ENCODE measurements around the gene MRC2.

MRC2 gene

DNA sequence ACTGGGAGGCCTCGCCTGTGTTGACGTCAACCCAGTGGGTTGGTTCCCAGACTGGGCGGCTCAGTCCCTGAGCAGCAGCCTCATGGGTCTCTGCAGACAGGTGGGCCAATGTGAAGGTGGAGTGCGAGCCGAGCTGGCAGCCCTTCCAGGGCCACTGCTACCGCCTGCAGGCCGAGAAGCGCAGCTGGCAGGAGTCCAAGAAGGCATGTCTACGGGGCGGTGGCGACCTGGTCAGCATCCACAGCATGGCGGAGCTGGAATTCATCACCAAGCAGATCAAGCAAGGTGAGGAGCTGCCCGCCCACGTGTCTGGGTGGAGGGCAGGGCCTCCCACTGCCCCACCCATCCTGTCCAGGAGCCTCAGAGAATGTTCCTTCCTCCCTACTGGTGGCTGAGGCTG lies 44.1 kb downstream of the MRC2 start:
- no peak for TF ChIP-seq LEF1 (IDR thresholded peaks at IDR 0.05; ENCODE audit: borderline replicate concordance)
- TF ChIP-seq CTBP1 (IDR thresholded peaks at IDR 0.05; ENCODE audit: borderline replicate concordance), result no peak
- no peak for TF ChIP-seq ELF4 (IDR thresholded peaks at IDR 0.05)
- no peak for TF ChIP-seq NFRKB (IDR thresholded peaks at IDR 0.05)
- TF ChIP-seq, protein P1, sequence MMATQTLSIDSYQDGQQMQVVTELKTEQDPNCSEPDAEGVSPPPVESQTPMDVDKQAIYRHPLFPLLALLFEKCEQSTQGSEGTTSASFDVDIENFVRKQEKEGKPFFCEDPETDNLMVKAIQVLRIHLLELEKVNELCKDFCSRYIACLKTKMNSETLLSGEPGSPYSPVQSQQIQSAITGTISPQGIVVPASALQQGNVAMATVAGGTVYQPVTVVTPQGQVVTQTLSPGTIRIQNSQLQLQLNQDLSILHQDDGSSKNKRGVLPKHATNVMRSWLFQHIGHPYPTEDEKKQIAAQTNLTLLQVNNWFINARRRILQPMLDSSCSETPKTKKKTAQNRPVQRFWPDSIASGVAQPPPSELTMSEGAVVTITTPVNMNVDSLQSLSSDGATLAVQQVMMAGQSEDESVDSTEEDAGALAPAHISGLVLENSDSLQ (IDR thresholded peaks at IDR 0.05), result no peak
- CTCF ChIA-PET, result no interaction called here
- DNase-seq (ENCODE audit: extremely low spot score), result no peak
- POLR2A ChIA-PET, result interaction anchor here (0.6 kb wide), 1 partner anchor 248 kb away, joined by 4 read pairs; the partner anchor contains the start of gene METTL2A

DNA sequence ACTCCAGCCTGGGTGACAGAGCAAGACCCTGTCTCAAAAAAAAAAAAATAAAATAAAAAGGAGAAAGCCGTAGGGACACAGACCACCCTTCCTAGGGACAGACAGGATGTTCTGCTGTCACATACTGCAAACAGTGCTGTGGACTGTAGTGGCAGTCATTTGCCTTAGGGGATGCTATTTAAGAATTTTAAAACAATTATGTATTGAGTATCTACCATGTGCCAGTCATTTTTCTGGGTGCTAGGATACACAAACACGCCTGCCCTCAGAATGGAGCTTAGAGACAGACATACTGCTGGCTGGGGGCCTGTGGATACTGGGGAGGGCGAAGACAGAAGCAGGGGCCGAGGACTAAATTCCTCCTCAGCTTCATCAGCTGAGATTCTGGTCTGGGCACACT lies 45.5 kb downstream of the MRC2 start:
- ChIA-PET POLR2A (interaction anchor here (1.0 kb wide), 1 partner anchor 20 kb away, joined by 3 read pairs; no protein-coding TSS in a partner anchor), CTCF (interaction anchor here (0.6 kb wide), 1 partner anchor 44 kb away, joined by 3 read pairs; no protein-coding TSS in a partner anchor)
- TF ChIP-seq L3MBTL2 (conservative IDR thresholded peaks at IDR 0.05) (no peak), ARNT (IDR thresholded peaks at IDR 0.05) (no peak), FOXM1 (IDR thresholded peaks at IDR 0.05; ENCODE audit: borderline replicate concordance) (no peak), ELF4 (IDR thresholded peaks at IDR 0.05) (no peak), SUZ12 (IDR thresholded peaks at IDR 0.05) (no peak), SP1 (IDR thresholded peaks at IDR 0.05) (no peak), ZNF384 (IDR thresholded peaks at IDR 0.05) (no peak), FOXA1 (IDR thresholded peaks at IDR 0.05) (no peak), CTBP1 (IDR thresholded peaks at IDR 0.05; ENCODE audit: borderline replicate concordance) (no peak), TARDBP (IDR thresholded peaks at IDR 0.05) (no peak), FOXK2 (IDR thresholded peaks at IDR 0.05) (no peak), NFRKB (IDR thresholded peaks at IDR 0.05) (no peak)
- TF ChIP-seq, protein P1 (IDR thresholded peaks at IDR 0.05), result no peak
- no peak for DNase-seq (ENCODE audit: extremely low spot score)

DNA sequence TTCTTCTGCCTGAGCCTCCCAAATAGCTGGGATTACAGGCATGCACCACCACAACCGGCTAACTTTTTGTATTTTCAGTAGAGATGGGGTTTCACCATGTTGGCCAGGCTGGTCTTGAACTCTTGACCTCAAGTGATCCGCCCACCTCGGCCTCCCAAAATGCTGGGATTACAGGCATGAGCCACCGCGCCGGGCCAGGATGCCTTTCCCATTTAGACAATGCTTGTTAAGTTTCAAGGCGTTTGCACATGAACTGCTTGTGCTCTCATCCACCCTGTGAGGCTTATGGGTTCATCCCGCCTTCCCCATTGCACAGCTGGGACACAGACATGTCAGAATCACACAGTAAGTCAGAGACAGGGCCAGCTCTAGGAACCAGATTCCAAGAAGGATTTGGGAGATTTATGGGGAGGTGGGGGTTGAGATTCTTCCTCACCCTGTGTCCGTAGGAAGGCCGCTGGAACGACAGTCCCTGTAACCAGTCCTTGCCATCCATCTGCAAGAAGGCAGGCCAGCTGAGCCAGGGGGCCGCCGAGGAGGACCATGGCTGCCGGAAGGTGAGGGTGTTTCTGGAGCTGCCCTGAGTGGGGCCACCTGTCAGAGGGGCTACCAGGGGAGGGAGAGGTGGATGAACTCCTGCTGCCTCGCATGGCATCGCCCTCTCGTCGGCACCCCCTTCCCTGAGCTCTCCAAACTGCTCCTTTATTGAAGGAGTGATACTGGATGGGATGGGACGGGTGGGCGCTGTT lies 46.3 kb downstream of the MRC2 start:
- TF ChIP-seq NFRKB (IDR thresholded peaks at IDR 0.05), result no peak
- TF ChIP-seq SP1 (IDR thresholded peaks at IDR 0.05), result no peak
- TF ChIP-seq SUZ12 (IDR thresholded peaks at IDR 0.05), result no peak
- TF ChIP-seq ZNF384 (IDR thresholded peaks at IDR 0.05), result no peak
- TF ChIP-seq TARDBP (IDR thresholded peaks at IDR 0.05), result no peak
- TF ChIP-seq FOXK2 (IDR thresholded peaks at IDR 0.05), result no peak
- no peak for TF ChIP-seq L3MBTL2 (conservative IDR thresholded peaks at IDR 0.05)
- TF ChIP-seq FOXA1 (IDR thresholded peaks at IDR 0.05), result no peak
- no peak for TF ChIP-seq FOXM1 (IDR thresholded peaks at IDR 0.05; ENCODE audit: borderline replicate concordance)
- TF ChIP-seq ARNT (IDR thresholded peaks at IDR 0.05), result no peak
- TF ChIP-seq BHLHE40 (IDR thresholded peaks at IDR 0.05; ENCODE audit: borderline replicate concordance), result no peak
- no peak for TF ChIP-seq CTBP1 (IDR thresholded peaks at IDR 0.05; ENCODE audit: borderline replicate concordance)
- TF ChIP-seq LEF1 (IDR thresholded peaks at IDR 0.05; ENCODE audit: borderline replicate concordance), result no peak
- TF ChIP-seq HDGF (IDR thresholded peaks at IDR 0.05; ENCODE audit: borderline replicate concordance), result no peak
- TF ChIP-seq, protein P1 (IDR thresholded peaks at IDR 0.05), result no peak
- no peak for TF ChIP-seq ELF4 (IDR thresholded peaks at IDR 0.05)
- CTCF ChIA-PET, result no interaction called here
- POLR2A ChIA-PET, result interaction anchor here (1.0 kb wide), 1 partner anchor 20 kb away, joined by 3 read pairs; no protein-coding TSS in a partner anchor
- no peak for DNase-seq (ENCODE audit: extremely low spot score)

DNA sequence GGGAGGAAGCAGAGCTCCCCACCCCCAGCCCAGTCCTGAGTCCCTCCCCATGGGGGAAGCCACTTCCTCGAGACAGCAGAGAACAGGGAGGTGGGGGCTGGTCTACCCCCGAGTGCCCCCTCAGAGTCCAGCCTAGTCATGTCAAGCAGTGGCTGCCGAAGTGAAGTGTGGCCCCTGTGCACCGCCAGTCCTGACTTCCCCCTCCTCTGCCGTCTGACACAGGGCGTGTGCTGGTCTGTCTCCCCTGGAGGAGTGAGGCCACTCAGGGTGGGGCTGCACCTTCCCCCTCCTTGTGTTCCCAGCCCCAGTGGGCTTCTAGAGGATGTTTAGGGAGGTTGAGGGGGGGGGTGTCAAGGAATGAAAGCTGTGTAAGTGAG lies 46.9 kb downstream of the MRC2 start:
- CTCF ChIA-PET, result no interaction called here
- TF ChIP-seq BHLHE40 (IDR thresholded peaks at IDR 0.05; ENCODE audit: borderline replicate concordance), result no peak
- no peak for DNase-seq (ENCODE audit: extremely low spot score)
- POLR2A ChIA-PET, result no interaction called here

DNA sequence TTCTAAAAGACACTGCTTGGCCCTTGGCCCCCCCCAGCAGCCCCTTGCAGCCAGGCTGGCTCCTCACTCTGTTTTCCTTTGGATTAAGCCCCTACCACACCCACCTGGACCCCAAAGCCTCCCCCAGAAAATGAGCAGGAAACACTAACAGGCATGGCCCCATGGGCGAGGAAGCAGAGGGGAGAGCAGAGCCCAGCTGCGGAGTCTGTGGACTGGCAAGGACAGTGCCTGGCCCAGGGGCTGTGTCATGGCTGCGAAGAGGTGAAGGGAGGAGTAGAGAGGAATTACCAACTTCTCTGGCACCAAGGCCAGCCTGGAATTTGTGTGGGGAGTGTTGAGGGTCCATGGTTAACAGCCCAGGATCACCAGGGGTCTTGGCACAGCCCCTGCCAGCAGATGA lies 47.4 kb downstream of the MRC2 start:
- POLR2A ChIA-PET, result no interaction called here
- DNase-seq (ENCODE audit: extremely low spot score), result no peak

DNA sequence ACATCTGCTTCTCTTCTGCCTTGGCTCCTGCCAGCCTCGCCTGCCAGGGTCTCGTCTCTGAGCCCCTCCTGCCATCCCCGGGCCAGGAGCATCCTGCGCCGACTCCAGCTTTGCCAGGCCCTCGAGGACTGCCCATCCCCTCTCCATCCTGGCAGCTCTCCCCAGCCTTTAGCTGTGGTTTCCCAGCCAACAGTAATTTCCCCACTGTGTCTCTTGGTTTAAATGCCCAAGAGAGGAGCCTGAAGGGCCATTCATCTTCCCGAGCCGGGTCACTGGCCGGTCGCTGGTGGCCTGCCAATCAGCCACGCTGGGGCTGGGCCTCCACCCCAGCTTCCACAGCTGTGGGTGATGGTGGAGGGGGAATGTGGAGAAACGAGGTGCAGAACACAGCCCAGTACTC lies 47.8 kb downstream of the MRC2 start:
- ChIA-PET POLR2A (no interaction called here), CTCF (no interaction called here)
- TF ChIP-seq FOXA1 (IDR thresholded peaks at IDR 0.05), result no peak
- TF ChIP-seq CTBP1 (IDR thresholded peaks at IDR 0.05; ENCODE audit: borderline replicate concordance), result no peak
- no peak for TF ChIP-seq NFRKB (IDR thresholded peaks at IDR 0.05)
- no peak for TF ChIP-seq SP1 (IDR thresholded peaks at IDR 0.05)
- TF ChIP-seq, protein P1 (IDR thresholded peaks at IDR 0.05), result no peak
- TF ChIP-seq FOXM1 (IDR thresholded peaks at IDR 0.05; ENCODE audit: borderline replicate concordance), result no peak
- TF ChIP-seq ELF4 (IDR thresholded peaks at IDR 0.05), result no peak
- no peak for TF ChIP-seq ARNT (IDR thresholded peaks at IDR 0.05)
- TF ChIP-seq TARDBP (IDR thresholded peaks at IDR 0.05), result no peak
- TF ChIP-seq L3MBTL2 (conservative IDR thresholded peaks at IDR 0.05), result no peak
- no peak for TF ChIP-seq FOXK2 (IDR thresholded peaks at IDR 0.05)
- TF ChIP-seq HDGF (IDR thresholded peaks at IDR 0.05; ENCODE audit: borderline replicate concordance), result no peak
- TF ChIP-seq ZNF384 (IDR thresholded peaks at IDR 0.05), result no peak
- no peak for TF ChIP-seq SUZ12 (IDR thresholded peaks at IDR 0.05)
- no peak for TF ChIP-seq LEF1 (IDR thresholded peaks at IDR 0.05; ENCODE audit: borderline replicate concordance)
- no peak for TF ChIP-seq BHLHE40 (IDR thresholded peaks at IDR 0.05; ENCODE audit: borderline replicate concordance)
- DNase-seq (ENCODE audit: extremely low spot score), result no peak

More for the DNA sequence above, 47.4 kb downstream of the MRC2 start:
- CTCF ChIA-PET, result no interaction called here
- TF ChIP-seq SUZ12 (IDR thresholded peaks at IDR 0.05), result no peak
- TF ChIP-seq FOXK2 (IDR thresholded peaks at IDR 0.05), result no peak
- TF ChIP-seq SP1 (IDR thresholded peaks at IDR 0.05), result no peak
- TF ChIP-seq HDGF (IDR thresholded peaks at IDR 0.05; ENCODE audit: borderline replicate concordance), result no peak

All from HEK293T (cell line).